Measurements from ENCODE around the gene TTC16. TPM values are rescaled to one million over a fixed set of nuclear protein-coding genes. Genes with fewer than 3 reads are reported as not detected.

The TTC16 gene
- total and polyA plus RNA-seq, 2 experiments from 2014 or later = not detected

- H3K4me2 ChIP-seq = peak overlapping the region; percentile 84
Measured at GRCh38 chr9:127771570-127772189, 55.8 kb downstream of the TTC16 start.

GRCh38 chr9:127772603-127773002 is 56.7 kb downstream of the TTC16 start:
- H3K4me2 ChIP-seq = no peak overlapping the region
- H2AFZ ChIP-seq = no peak overlapping the region
- H3K4me1 ChIP-seq (ENCODE audit: insufficient read depth) = peaks cover 6% of the 10 kb centered on the region
- no peaks in the 10 kb centered on the region for H3K9me3 ChIP-seq (ENCODE audit: low read depth)
- no peaks in the 10 kb centered on the region for H3K27me3 ChIP-seq
- WGBS (ENCODE audit: low lambda C conversion rate, missing lambda C conversion rate) = 87% methylated on average over 5 of the region's 5 CpGs
- H3K9me2 ChIP-seq (replicated peaks; ENCODE audit: insufficient read depth) = no peaks in the 10 kb centered on the region
- no peak overlapping the region for H3K27ac ChIP-seq
- no peaks in the 10 kb centered on the region for H4K20me1 ChIP-seq (ENCODE audit: insufficient read depth, poor library complexity, severe bottlenecking)
- DNase-seq (ENCODE audit: low spot score) = no peak
- no peaks in the 10 kb centered on the region for H3K36me3 ChIP-seq (replicated peaks; ENCODE audit: insufficient read depth, low read depth)
- H3K79me2 ChIP-seq = no peaks in the 10 kb centered on the region
- TF ChIP-seq CTCF (IDR thresholded peaks at IDR 0.05; ENCODE audit: poor library complexity) (no peak), EZH2 (IDR thresholded peaks at IDR 0.05; ENCODE audit: borderline replicate concordance) (no peak), EZH2phosphoT487 (IDR thresholded peaks at IDR 0.05; ENCODE audit: low read depth, severe bottlenecking, unreplicated experiment) (no peak)
- no peak overlapping the region for H3K4me3 ChIP-seq

More at GRCh38 chr9:127771570-127772189, 55.8 kb downstream of the TTC16 start:
- no peaks in the 10 kb centered on the region for H3K79me2 ChIP-seq
- H3K4me1 ChIP-seq (ENCODE audit: insufficient read depth) = peaks cover 12% of the 10 kb centered on the region
- DNase-seq (ENCODE audit: low spot score) = no peak
- H4K20me1 ChIP-seq (ENCODE audit: insufficient read depth, poor library complexity, severe bottlenecking) = no peaks in the 10 kb centered on the region
- H2AFZ ChIP-seq = no peak overlapping the region
- no peaks in the 10 kb centered on the region for H3K27me3 ChIP-seq
- no peak overlapping the region for H3K27ac ChIP-seq
- no peak for TF ChIP-seq EZH2 (IDR thresholded peaks at IDR 0.05; ENCODE audit: borderline replicate concordance)
- no peak for TF ChIP-seq EZH2phosphoT487 (IDR thresholded peaks at IDR 0.05; ENCODE audit: low read depth, severe bottlenecking, unreplicated experiment)
- TF ChIP-seq CTCF (IDR thresholded peaks at IDR 0.05; ENCODE audit: poor library complexity) = no peak
- H3K9me3 ChIP-seq (ENCODE audit: low read depth) = no peaks in the 10 kb centered on the region
- no peaks in the 10 kb centered on the region for H3K9me2 ChIP-seq (replicated peaks; ENCODE audit: insufficient read depth)
- H3K4me3 ChIP-seq = no peak overlapping the region
- no peaks in the 10 kb centered on the region for H3K36me3 ChIP-seq (replicated peaks; ENCODE audit: insufficient read depth, low read depth)
- WGBS (ENCODE audit: low lambda C conversion rate, missing lambda C conversion rate) = 4% methylated on average over 16 of the region's 19 CpGs

GRCh38 chr9:127773272-127773671 is 57.4 kb downstream of the TTC16 start:
- no peak for TF ChIP-seq CTCF (IDR thresholded peaks at IDR 0.05; ENCODE audit: poor library complexity)

More at GRCh38 chr9:127773272-127773671, 57.4 kb downstream of the TTC16 start:
- Histone ChIP-seq H2AFZ (no peak overlapping the region), H3K4me2 (no peak overlapping the region), H3K79me2 (no peaks in the 10 kb centered on the region), H3K4me1 (ENCODE audit: insufficient read depth) (peaks cover 2% of the 10 kb centered on the region), H4K20me1 (ENCODE audit: insufficient read depth, poor library complexity, severe bottlenecking) (no peaks in the 10 kb centered on the region), H3K4me3 (no peak overlapping the region), H3K9me3 (ENCODE audit: low read depth) (no peaks in the 10 kb centered on the region), H3K36me3 (replicated peaks; ENCODE audit: insufficient read depth, low read depth) (no peaks in the 10 kb centered on the region), H3K27me3 (no peaks in the 10 kb centered on the region), H3K27ac (no peak overlapping the region), H3K9me2 (replicated peaks; ENCODE audit: insufficient read depth) (no peaks in the 10 kb centered on the region)
- DNase-seq (ENCODE audit: low spot score) = no peak
- 81% methylated on average over 3 of the region's 3 CpGs for WGBS (ENCODE audit: low lambda C conversion rate, missing lambda C conversion rate)

Measured in hepatocyte (in vitro differentiated cells).